Type B pancreatic cell (in vitro differentiated cells): ENCODE results near the gene B3GAT2. TPM values are rescaled to one million over a fixed set of nuclear protein-coding genes. Genes with fewer than 3 reads are reported as not detected.
"Not testable (repeated sequence)": the region's sequence is repeated elsewhere in the genome, so short reads cannot be mapped to it uniquely, and the experiment has no call there.

Source experiments
- DNase-seq: peaks from one replicate; pipeline ENCODE4 v3.0.0; 2021; ENCODE audit warnings: mixed read lengths; ENCODE audit not compliant: unreplicated experiment; ENCODE audit errors: extremely low spot score
- H3K27ac Mint-ChIP-seq: 2 replicates; pipeline ENCODE4 v1.8.0; 2021; ENCODE audit warnings: mild to moderate bottlenecking, mixed read lengths
- H3K27me3 Mint-ChIP-seq: 2 replicates; pipeline ENCODE4 v1.8.0; 2021; ENCODE audit warnings: mixed read lengths
- H3K36me3 Mint-ChIP-seq: 2 replicates; pipeline ENCODE4 v1.8.0; 2021; ENCODE audit warnings: mixed read lengths
- H3K4me1 Mint-ChIP-seq: one replicate; pipeline ENCODE4 v1.8.0; 2021; ENCODE audit warnings: mixed read lengths; ENCODE audit not compliant: unreplicated experiment
- H3K4me3 Mint-ChIP-seq: 2 replicates; pipeline ENCODE4 v1.8.0; 2021; ENCODE audit warnings: mild to moderate bottlenecking, mixed read lengths
- H3K9me3 Mint-ChIP-seq: 2 replicates; pipeline ENCODE4 v1.8.0; 2021; ENCODE audit warnings: mixed read lengths
- total RNA-seq: library from RNA; stranded (reverse); gene quantifications from 2 replicates; pipeline ENCODE4 v1.2.1, GENCODE V29; 2021; ENCODE audit warnings: low replicate concordance
- TF ChIP-seq, protein P1 (sequence below): fragments of 200-600 bp; sonication (generic); conservative IDR thresholded peaks from 2 replicates; pipeline ENCODE4 v1.5.0; 2021; ENCODE audit warnings: antibody characterized with exemption, mild to moderate bottlenecking

The B3GAT2 gene
- total RNA-seq, 1 donor from 2014 or later, result 1.7 TPM

DNA sequence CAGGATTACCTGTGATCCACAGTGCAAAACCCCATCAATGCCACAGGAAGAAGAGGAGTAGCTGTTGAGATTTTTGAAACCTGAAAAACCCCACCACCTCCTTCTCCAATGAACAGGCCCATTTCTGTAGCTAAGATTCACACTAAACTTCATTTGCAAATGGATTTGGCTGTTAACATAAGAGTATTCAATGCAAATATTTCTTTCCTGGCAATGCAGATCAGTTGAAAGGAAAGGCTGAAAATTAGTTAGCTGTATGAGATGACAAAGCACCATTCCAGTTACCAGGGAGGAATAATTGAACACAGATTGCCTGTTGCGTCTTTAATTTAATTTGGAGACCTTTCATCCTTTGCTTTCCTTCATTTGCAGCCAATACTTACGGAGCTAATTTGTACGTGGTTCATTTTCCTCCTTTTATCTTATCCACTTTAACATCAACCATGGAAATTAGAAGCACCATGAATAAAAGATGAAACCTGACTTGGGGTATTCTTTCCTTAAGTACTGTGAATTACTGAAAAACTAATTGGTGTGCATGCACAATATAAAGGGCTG lies 4.2 kb downstream of the B3GAT2 start:
- DNase-seq, result no peak

GRCh38 chr6:70944321-70944720 lies 12.5 kb downstream of the B3GAT2 start:
- not testable (repeated sequence) for H3K4me3 Mint-ChIP-seq, H3K9me3 Mint-ChIP-seq, H3K4me1 Mint-ChIP-seq, H3K27me3 Mint-ChIP-seq, H3K36me3 Mint-ChIP-seq, H3K27ac Mint-ChIP-seq, DNase-seq

More for the DNA sequence above, 4.2 kb downstream of the B3GAT2 start:
- H3K4me1 Mint-ChIP-seq, result peaks cover 5% of the 10 kb centered on the region
- H3K9me3 Mint-ChIP-seq, result no peaks in the 10 kb centered on the region
- H3K4me3 Mint-ChIP-seq, result no peak overlapping the region
- peaks cover 61% of the 10 kb centered on the region for H3K27me3 Mint-ChIP-seq
- TF ChIP-seq, protein P1, sequence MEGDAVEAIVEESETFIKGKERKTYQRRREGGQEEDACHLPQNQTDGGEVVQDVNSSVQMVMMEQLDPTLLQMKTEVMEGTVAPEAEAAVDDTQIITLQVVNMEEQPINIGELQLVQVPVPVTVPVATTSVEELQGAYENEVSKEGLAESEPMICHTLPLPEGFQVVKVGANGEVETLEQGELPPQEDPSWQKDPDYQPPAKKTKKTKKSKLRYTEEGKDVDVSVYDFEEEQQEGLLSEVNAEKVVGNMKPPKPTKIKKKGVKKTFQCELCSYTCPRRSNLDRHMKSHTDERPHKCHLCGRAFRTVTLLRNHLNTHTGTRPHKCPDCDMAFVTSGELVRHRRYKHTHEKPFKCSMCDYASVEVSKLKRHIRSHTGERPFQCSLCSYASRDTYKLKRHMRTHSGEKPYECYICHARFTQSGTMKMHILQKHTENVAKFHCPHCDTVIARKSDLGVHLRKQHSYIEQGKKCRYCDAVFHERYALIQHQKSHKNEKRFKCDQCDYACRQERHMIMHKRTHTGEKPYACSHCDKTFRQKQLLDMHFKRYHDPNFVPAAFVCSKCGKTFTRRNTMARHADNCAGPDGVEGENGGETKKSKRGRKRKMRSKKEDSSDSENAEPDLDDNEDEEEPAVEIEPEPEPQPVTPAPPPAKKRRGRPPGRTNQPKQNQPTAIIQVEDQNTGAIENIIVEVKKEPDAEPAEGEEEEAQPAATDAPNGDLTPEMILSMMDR, result no peak
- H3K36me3 Mint-ChIP-seq, result no peaks in the 10 kb centered on the region
- H3K27ac Mint-ChIP-seq, result no peak overlapping the region

- H3K4me1 Mint-ChIP-seq, result no peaks in the 10 kb centered on the region
- H3K27ac Mint-ChIP-seq, result no peak overlapping the region
- no peaks in the 10 kb centered on the region for H3K9me3 Mint-ChIP-seq
- H3K27me3 Mint-ChIP-seq, result no peaks in the 10 kb centered on the region
- H3K36me3 Mint-ChIP-seq, result no peaks in the 10 kb centered on the region
- no peak overlapping the region for H3K4me3 Mint-ChIP-seq
- TF ChIP-seq, protein P1, result no peak
- no peak for DNase-seq
These were observed 23.0 kb downstream of the B3GAT2 start for GRCh38 chr6:70933853-70934252.

- H3K4me1 Mint-ChIP-seq, result no peaks in the 10 kb centered on the region
- H3K36me3 Mint-ChIP-seq, result no peaks in the 10 kb centered on the region
- no peak for DNase-seq
- H3K4me3 Mint-ChIP-seq, result no peak overlapping the region
- H3K27me3 Mint-ChIP-seq, result no peaks in the 10 kb centered on the region
- no peak overlapping the region for H3K27ac Mint-ChIP-seq
- TF ChIP-seq, protein P1, result no peak
- H3K9me3 Mint-ChIP-seq, result no peaks in the 10 kb centered on the region
These were observed 51.1 kb downstream of the B3GAT2 start for GRCh38 chr6:70905742-70906141.

DNA sequence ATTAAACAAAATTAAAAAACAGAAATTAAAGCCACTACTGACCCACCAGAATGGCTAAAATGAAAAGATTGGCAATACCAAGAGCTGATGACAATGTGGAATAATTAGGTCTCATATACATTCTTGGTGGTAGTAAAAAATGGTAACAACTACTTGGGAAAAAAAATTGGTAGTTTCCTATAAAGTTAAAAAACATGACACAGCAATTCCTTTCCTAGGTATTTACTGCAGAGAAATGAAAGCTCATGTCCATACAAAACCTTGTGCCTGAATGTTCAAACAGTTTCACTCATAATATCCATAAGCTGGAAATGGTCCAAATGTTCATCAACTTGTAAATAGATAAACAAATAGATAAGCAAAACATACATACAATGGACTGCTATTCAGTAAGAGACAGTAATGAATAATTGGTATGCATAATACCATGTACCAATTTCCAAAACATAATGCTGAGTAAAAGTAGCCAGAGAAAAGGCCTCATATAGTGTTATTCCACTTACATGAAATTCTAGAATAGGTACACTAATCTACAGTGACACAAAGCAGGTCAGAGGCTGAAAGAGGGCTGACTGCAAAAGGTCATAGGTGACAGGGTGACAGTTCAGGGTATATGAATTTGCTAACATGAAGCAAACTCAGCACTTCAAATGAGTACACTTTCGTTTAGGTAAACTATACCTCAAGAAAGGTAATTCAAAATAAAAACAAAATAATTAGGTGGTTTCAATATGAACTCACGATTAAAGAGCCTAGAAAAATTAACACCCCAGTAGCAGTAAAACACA lies 53.0 kb downstream of the B3GAT2 start:
- no peaks in the 10 kb centered on the region for H3K36me3 Mint-ChIP-seq
- no peaks in the 10 kb centered on the region for H3K9me3 Mint-ChIP-seq
- peaks cover 4% of the 10 kb centered on the region for H3K4me1 Mint-ChIP-seq
- no peak for DNase-seq
- no peak overlapping the region for H3K27ac Mint-ChIP-seq
- no peaks in the 10 kb centered on the region for H3K27me3 Mint-ChIP-seq
- TF ChIP-seq, protein P1, result no peak
- H3K4me3 Mint-ChIP-seq, result no peak overlapping the region

- Mint-ChIP-seq H3K4me1 (peaks cover 4% of the 10 kb centered on the region), H3K4me3 (no peak overlapping the region), H3K27ac (no peak overlapping the region), H3K27me3 (no peaks in the 10 kb centered on the region), H3K36me3 (no peaks in the 10 kb centered on the region), H3K9me3 (no peaks in the 10 kb centered on the region)
- DNase-seq, result no peak
- TF ChIP-seq, protein P1, result peak; percentile 62
These were observed 55.5 kb downstream of the B3GAT2 start for GRCh38 chr6:70901324-70901723.
